GM12878 (cell line): ENCODE results near the gene COQ7. TPM values are rescaled to one million over a fixed set of nuclear protein-coding genes. Genes with fewer than 3 reads are reported as not detected.

Source experiments
- GATAD2B ChIP-seq: fragments of 450-650 bp; conservative IDR thresholded peaks from 2 replicates; pipeline ENCODE4 v1.6.1; 2017; ENCODE audit warnings: low read depth, mild to moderate bottlenecking, moderate library complexity
- HDAC6 ChIP-seq: fragments of 200-600 bp; sonication (generic); IDR thresholded peaks from one replicate; pipeline ENCODE4 v1.8.0; 2017; ENCODE audit warnings: antibody characterized with exemption; ENCODE audit not compliant: unreplicated experiment
- NKRF ChIP-seq: fragments of 450-650 bp; conservative IDR thresholded peaks from 2 replicates; pipeline ENCODE4 v1.6.1; 2017; ENCODE audit warnings: mild to moderate bottlenecking, moderate library complexity
- REST ChIP-seq: IDR thresholded peaks from 2 replicates; pipeline ENCODE4 v1.6.1; 2012; ENCODE audit warnings: mild to moderate bottlenecking, low read depth, low read length
- SMAD5 ChIP-seq: IDR thresholded peaks from 2 replicates; pipeline ENCODE4 v1.6.1; 2016; ENCODE audit warnings: antibody characterized with exemption, low read depth
- SMARCA5 ChIP-seq: fragments of 450-650 bp; IDR thresholded peaks from 2 replicates; pipeline ENCODE4 v1.6.1; 2017; ENCODE audit warnings: mild to moderate bottlenecking
- STAT1 ChIP-seq: fragments of 450-650 bp; conservative IDR thresholded peaks from 2 replicates; pipeline ENCODE4 v1.6.1; 2014; ENCODE audit warnings: antibody characterized with exemption, mild to moderate bottlenecking
- USF1 ChIP-seq: IDR thresholded peaks from 2 replicates; pipeline ENCODE4 v1.6.1; 2011; ENCODE audit warnings: borderline replicate concordance, low read depth, mild to moderate bottlenecking, moderate library complexity, mixed read lengths, low read length; ENCODE audit not compliant: insufficient read depth; ENCODE audit errors: extremely low read length
- USF2 ChIP-seq: IDR thresholded peaks from 2 replicates; pipeline ENCODE4 v1.6.1; 2011; ENCODE audit warnings: low read depth, low read length, improper control_type of control experiment, borderline replicate concordance
- ZNF207 ChIP-seq: fragments of 450-650 bp; IDR thresholded peaks from 2 replicates; pipeline ENCODE4 v1.6.1; 2014; ENCODE audit warnings: antibody characterized with exemption, mild to moderate bottlenecking, borderline replicate concordance
- polyA plus RNA-seq, 11 experiments: library from polyadenylated mRNA; depleted of rRNA in 4 of 11; unstranded in 6 of 11; stranded (reverse) in 5 of 11; fragments of >200 nt; fragmentation: Nextera tagmentation in 4 of 11; fragmentation: Illumina TruSeq in 1 of 11; extraction: Ambion mirVana in 4 of 11; extraction: Trizol in 1 of 11; gene quantifications; 1 replicate in 1 of 11; 2 replicates in 10 of 11; pipeline versions ENCODE4 v1.2.1 to v1.2.3, GENCODE V29; 2011 to 2016; ENCODE audit warnings: inconsistent platforms in 2 of 11, missing spikeins in 2 of 11, low read depth in 1 of 11
- total RNA-seq, 4 experiments: library from RNA; depleted of rRNA in 3 of 4; stranded (reverse); fragments of >200 nt in 3 of 4; fragmentation: Illumina TruSeq in 1 of 4; extraction: Trizol in 1 of 4; gene quantifications; 2 replicates each; pipeline versions ENCODE4 v1.2.1 to v1.2.3, GENCODE V29; 2013 to 2021

Gene COQ7
- total and polyA plus RNA-seq, 10 of the 15 experiments (the other 5 are each of a cell fraction or from before 2014, with no cell fraction given) = 3.2 to 21.9 (median 13.0) TPM

- no peak for TF ChIP-seq REST
- no peak for TF ChIP-seq SMAD5
- 0 out of 2 replicates have a peak, but pooled peaks have one; percentile 1 for TF ChIP-seq NKRF
- peak; percentile 50; the same call in 1 of the 2 replicates for TF ChIP-seq SMARCA5
- TF ChIP-seq ZNF207 = peak; percentile 63; the same call in 1 of the 2 replicates
- no peak for TF ChIP-seq HDAC6
- peak; percentile 66 for TF ChIP-seq USF2
- TF ChIP-seq GATAD2B = 0 out of 2 replicates have a peak, but pooled peaks have one; percentile 66
- no peak for TF ChIP-seq STAT1
- TF ChIP-seq USF1 = peak; percentile 65
- TF ChIP-seq, all 136 proteins: peak for 75
These were observed at the start of gene COQ7 (continued) for GRCh38 chr16:19067349-19068236.
